Prostate gland (tissue), 2 donors: ENCODE data around the gene ADAM15. TPM values are rescaled to one million over a fixed set of nuclear protein-coding genes. Genes with fewer than 3 reads are reported as not detected.

Source experiments
- DNase-seq: peaks from one replicate; pipeline ENCODE4 v3.0.0-alpha.2; 2019; ENCODE audit warnings: low spot score
- H3K27ac ChIP-seq, 2 donors: fragments of 200-600 bp; sonication (generic); 2 replicates each; pipeline ENCODE4 v1.5.1; 2017 to 2019
- H3K27me3 ChIP-seq: fragments of 200-600 bp; sonication (generic); replicated peaks from 2 replicates; pipeline ENCODE4 v1.5.1; 2019; ENCODE audit not compliant: insufficient read depth
- H3K36me3 ChIP-seq, 2 donors: fragments of 200-600 bp; sonication (generic); 1 replicate in 1 of 2; 2 replicates in 1 of 2; pipeline versions ENCODE4 v1.5.1 to v1.8.1; 2017 to 2019
- H3K4me1 ChIP-seq: fragments of 200-600 bp; sonication (generic); replicated peaks from 2 replicates; pipeline ENCODE4 v1.5.1; 2019
- H3K4me3 ChIP-seq, 2 donors: fragments of 200-600 bp; sonication (generic); 2 replicates each; pipeline ENCODE4 v1.5.1; 2017 to 2019
- H3K9me3 ChIP-seq: fragments of 200-600 bp; sonication (generic); 2 replicates; pipeline ENCODE4 v1.5.1; 2017
- CTCF ChIP-seq, 4 experiments: fragments of 200-600 bp in 2 of 4; fragments of 450-650 bp in 2 of 4; sonication (generic) in 2 of 4; IDR thresholded peaks; 1 replicate in 3 of 4; 2 replicates in 1 of 4; pipeline ENCODE4 v1.5.1; 2016 to 2019; ENCODE audit warnings: antibody characterized with exemption in 4 of 4, mild to moderate bottlenecking in 2 of 4, moderate library complexity in 2 of 4
- POLR2A ChIP-seq: fragments of 450-650 bp; IDR thresholded peaks from one replicate; pipeline ENCODE4 v1.6.1; 2016; ENCODE audit warnings: antibody characterized with exemption, mild to moderate bottlenecking
- POLR2AphosphoS5 ChIP-seq: sonication (generic); formaldehyde crosslinking; IDR thresholded peaks from one replicate; pipeline ENCODE4 v1.6.1; 2017; ENCODE audit warnings: antibody characterized with exemption
- WGBS: methylation state at CpG from one replicate; pipeline ENCODE4 v1.1.5; 2018; 5-methylcytosine and 5-hydroxymethylcytosine counted together
- intact Hi-C: fragments of 100-400 bp; cut with DNase I; formaldehyde crosslinking; loops from one replicate; pipeline ENCODE4 v1.14.2; 2022
- total RNA-seq, 2 donors: library from RNA; depleted of rRNA; stranded (reverse); fragments of >200 nt; gene quantifications; one replicate each; pipeline ENCODE4 v1.1.0, GENCODE V29; 2016

ADAM15 gene
- total RNA-seq, 2 donors from 2014 or later, result 72.5 to 138 TPM

DNA sequence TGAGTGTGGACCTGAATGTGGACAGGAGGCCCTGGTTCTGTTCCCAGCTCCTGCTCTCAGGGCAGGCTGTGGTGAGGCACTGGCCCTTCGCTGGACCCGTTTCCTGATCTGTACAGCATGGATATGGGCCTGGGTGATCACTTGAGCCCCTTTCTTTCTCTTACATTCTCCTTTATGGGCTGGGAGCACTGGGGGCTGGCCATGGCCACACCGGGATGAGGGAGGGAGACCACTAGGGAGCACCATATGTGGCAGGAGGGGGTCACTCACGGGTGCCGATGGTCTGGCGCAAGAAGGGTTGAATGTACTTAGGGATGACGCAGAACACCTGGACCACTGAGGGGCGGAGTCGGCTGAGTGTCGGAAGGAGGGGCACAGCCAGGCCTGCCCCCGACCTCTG is 20.2 kb upstream of the ADAM15 start:
- intact Hi-C loops, result no loop called here
- Histone ChIP-seq H3K4me1 (no peaks in the 10 kb centered on the region), H3K36me3 (no peaks in the 10 kb centered on the region), H3K4me3 (no peak overlapping the region), H3K9me3 (no peaks in the 10 kb centered on the region), H3K27ac (no peak overlapping the region), H3K27me3 (no peaks in the 10 kb centered on the region)
- no peak for DNase-seq
- no peak for TF ChIP-seq POLR2A
- no peak for TF ChIP-seq CTCF (IDR thresholded peaks at IDR 0.05)
- TF ChIP-seq POLR2AphosphoS5, result no peak
- WGBS, result 80% methylated on average over 11 of the region's 11 CpGs

- Histone ChIP-seq H3K36me3 (no peaks in the 10 kb centered on the region), H3K9me3 (no peaks in the 10 kb centered on the region), H3K27ac (no peak overlapping the region), H3K27me3 (no peaks in the 10 kb centered on the region), H3K4me3 (no peak overlapping the region), H3K4me1 (no peaks in the 10 kb centered on the region)
- TF ChIP-seq POLR2AphosphoS5, result no peak
- TF ChIP-seq POLR2A, result no peak
- no peak for TF ChIP-seq CTCF (IDR thresholded peaks at IDR 0.05)
- WGBS, result 95% methylated on average over 12 of the region's 12 CpGs
- intact Hi-C loops, result no loop called here
- no peak for DNase-seq
These were observed 18.2 kb upstream of the ADAM15 start for GRCh38 chr1:155032886-155033285.

GRCh38 chr1:155033524-155033923 is 17.6 kb upstream of the ADAM15 start, which contains the start of the genes DCST1 and DCST2:
Gene DCST1, plus strand, starts transcription at chr1:155033824. Its CDS starts 213 bp downstream, at chr1:155034037.
Gene DCST2, minus strand, starts transcription at chr1:155033781. Its CDS starts 80 bp downstream, at chr1:155033701.
- Histone ChIP-seq H3K4me1 (no peaks in the 10 kb centered on the region), H3K4me3 (no peak within 1 kb of the TSS), H3K36me3 (no peaks in the 10 kb centered on the region), H3K9me3 (no peaks in the 10 kb centered on the region), H3K27me3 (no peaks in the 10 kb centered on the region), H3K27ac (no peak within 1 kb of the TSS)
- 98% methylated on average over 9 of the region's 9 CpGs for WGBS
- TF ChIP-seq POLR2A, result no peak
- no peak for TF ChIP-seq POLR2AphosphoS5
- no peak for TF ChIP-seq CTCF (IDR thresholded peaks at IDR 0.05)
- intact Hi-C loops, result no loop called here
- no peak for DNase-seq

GRCh38 chr1:155034318-155035208 is 16.6 kb upstream of the ADAM15 start:
- 60% methylated on average over 20 of the region's 20 CpGs for WGBS
- no peak overlapping the region for H3K4me3 ChIP-seq

More at GRCh38 chr1:155034318-155035208, 16.6 kb upstream of the ADAM15 start:
- no peak for DNase-seq
- intact Hi-C loops, result no loop called here
- Histone ChIP-seq H3K27me3 (no peaks in the 10 kb centered on the region), H3K9me3 (no peaks in the 10 kb centered on the region), H3K4me1 (peaks cover 5% of the 10 kb centered on the region), H3K27ac (no peak overlapping the region), H3K36me3 (no peaks in the 10 kb centered on the region)
- TF ChIP-seq POLR2A, result no peak
- TF ChIP-seq CTCF (IDR thresholded peaks at IDR 0.05), result peak in 2 of 4 experiments; percentile 3 to 28
- no peak for TF ChIP-seq POLR2AphosphoS5
